Stomach (tissue), 9 donors: ENCODE measurements around the gene PDE9A. TPM values are rescaled to one million over a fixed set of nuclear protein-coding genes. Genes with fewer than 3 reads are reported as not detected.

ENCODE experiments used
- DNase-seq, 2 donors: peaks; one replicate each; pipeline versions ENCODE4 v3.0.0 to v3.0.0-alpha.2; 2013 to 2019
- H3K27ac ChIP-seq, 5 donors: fragments of 200-600 bp in 4 of 5; sonication (generic) in 4 of 5; one replicate each; pipeline ENCODE4 v1.5.1; 2013 to 2019; ENCODE audit warnings: mild to moderate bottlenecking in 1 of 5, moderate library complexity in 1 of 5
- H3K27me3 ChIP-seq, 3 donors: fragments of 200-600 bp; sonication (generic); one replicate each; pipeline ENCODE4 v1.5.1; 2017 to 2019; ENCODE audit warnings: mixed run types in 1 of 3
- H3K36me3 ChIP-seq, 4 donors: fragments of 200-600 bp; sonication (generic); 1 replicate in 3 of 4; 2 replicates in 1 of 4; pipeline ENCODE4 v1.5.1; 2016 to 2019
- H3K4me1 ChIP-seq, 4 donors: fragments of 200-600 bp; sonication (generic); one replicate each; pipeline ENCODE4 v1.5.1; 2016 to 2019
- H3K4me3 ChIP-seq, 4 donors: fragments of 200-600 bp; sonication (generic) in 3 of 4; one replicate each; pipeline ENCODE4 v1.5.1; 2016 to 2019; ENCODE audit warnings: mild to moderate bottlenecking in 1 of 4
- H3K9me3 ChIP-seq, 4 donors: fragments of 200-600 bp; sonication (generic); one replicate each; pipeline ENCODE4 v1.5.1; 2016 to 2019
- EP300 ChIP-seq: sonication (generic); formaldehyde crosslinking; IDR thresholded peaks from one replicate; pipeline ENCODE4 v1.6.1; 2017; ENCODE audit warnings: antibody characterized with exemption
- POLR2A ChIP-seq, 4 donors: fragments of 450-650 bp; IDR thresholded peaks; one replicate each; pipeline ENCODE4 v1.6.1; 2016; ENCODE audit warnings: antibody characterized with exemption in 4 of 4, control low read depth in 2 of 4, mild to moderate bottlenecking in 1 of 4, moderate library complexity in 1 of 4
- POLR2AphosphoS5 ChIP-seq, 3 donors: sonication (generic); formaldehyde crosslinking; IDR thresholded peaks; one replicate each; pipeline ENCODE4 v1.6.1; 2016; ENCODE audit warnings: antibody characterized with exemption in 3 of 3
- WGBS, 5 donors: extraction: QIAGEN DNeasy Blood & Tissue Kit in 3 of 5; methylation state at CpG; one replicate each; pipeline versions ENCODE4 v1.1.5 to v1.1.7; 2013 to 2018; 5-methylcytosine and 5-hydroxymethylcytosine counted together
- intact Hi-C: fragments of 100-400 bp; cut with DNase I; formaldehyde crosslinking; loops from one replicate; pipeline ENCODE4 v1.15.1; 2023; ENCODE audit warnings: low total_unique reads
- polyA plus RNA-seq, 3 donors: library from polyadenylated mRNA; stranded (reverse); fragments of 200-250 nt; gene quantifications; one replicate each; pipeline ENCODE4 v1.2.3, GENCODE V29; 2013
- total RNA-seq, 5 donors: library from RNA; depleted of rRNA; stranded (reverse); fragments of >200 nt; gene quantifications; one replicate each; pipeline versions ENCODE4 v1.1.0 to v1.2.3, GENCODE V29; 2014 to 2016
- TF ChIP-seq, protein P1 (sequence below), 7 experiments: fragments of 450-650 bp in 4 of 7; fragments of 200-600 bp in 3 of 7; sonication (generic) in 3 of 7; IDR thresholded peaks; one replicate each; pipeline ENCODE4 v1.5.1; 2016 to 2019; ENCODE audit warnings: antibody characterized with exemption in 7 of 7, control low read depth in 2 of 7, mild to moderate bottlenecking in 1 of 7
- donor health status: healthy with polysubstance abuse.
- donor health status: Bipolar disorder and iron deficiency.
- donor health status: healthy.

Gene PDE9A
- total and polyA plus RNA-seq, 8 donors: 6.4 to 77.1 (median 11.9) TPM

DNA sequence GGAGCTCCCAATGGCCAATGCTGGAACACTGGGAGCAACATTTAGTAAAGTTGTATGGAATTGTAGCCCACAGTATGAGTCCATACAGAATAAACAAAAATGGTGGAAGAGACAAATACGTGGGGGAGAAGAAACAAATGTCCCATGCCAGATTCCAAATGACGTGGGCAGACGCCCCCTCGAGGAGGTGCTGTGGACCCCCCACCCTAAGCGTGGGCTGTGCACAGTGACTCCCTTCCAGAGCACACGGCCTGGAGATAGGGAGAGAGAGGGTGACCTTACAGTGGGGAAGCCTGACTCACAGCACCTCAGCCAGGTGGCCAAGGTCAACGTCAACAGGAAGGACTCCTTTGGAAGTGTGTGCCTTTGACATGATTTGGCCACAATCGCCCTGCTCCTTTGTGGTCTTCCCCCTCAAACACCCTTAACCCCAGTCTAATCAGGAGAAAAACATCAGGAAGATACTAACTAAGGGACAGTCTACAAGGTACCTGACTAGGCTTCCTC is 13.7 kb upstream of the PDE9A start:
- H3K4me1 ChIP-seq: peaks cover 0 to 31% (median 24%) of the 10 kb centered on the region in 4 donors
- H3K9me3 ChIP-seq: no peaks in the 10 kb centered on the region
- H3K36me3 ChIP-seq: no peaks in the 10 kb centered on the region
- H3K27me3 ChIP-seq: peaks cover 0 to 58% (median 0%) of the 10 kb centered on the region in 3 donors
- no peak overlapping the region for H3K27ac ChIP-seq
- DNase-seq: peak in 1 of 2 donors; percentile 38
- no peak overlapping the region for H3K4me3 ChIP-seq
- TF ChIP-seq POLR2AphosphoS5 (IDR thresholded peaks at IDR 0.05): no peak
- TF ChIP-seq EP300: no peak
- 64 to 80% (median 69%) methylated on average over 8 of the region's 8 CpGs for WGBS, 5 donors
- intact Hi-C loops: no loop called here

DNA sequence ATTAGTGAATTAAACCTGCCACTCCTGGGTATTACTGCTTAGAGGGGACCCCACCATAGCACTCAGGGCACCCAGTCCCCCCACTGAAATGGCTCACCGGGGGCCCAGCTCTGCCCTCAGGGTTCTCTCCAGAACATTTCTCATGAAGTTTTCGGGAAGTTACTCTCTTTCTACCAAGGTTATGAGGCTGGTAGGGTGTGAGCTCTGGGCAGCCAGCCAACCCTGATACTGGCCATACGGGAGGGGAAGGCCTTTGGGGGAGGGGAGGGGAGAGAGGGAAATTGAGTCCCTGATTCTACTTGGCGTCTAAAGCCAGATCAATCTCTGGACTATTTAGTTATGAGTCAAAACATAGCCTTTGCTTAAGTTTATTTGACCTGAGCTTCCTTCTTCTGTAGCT is 12.9 kb upstream of the PDE9A start:
- DNase-seq: peak; percentile 74 to 76
- H3K27me3 ChIP-seq: peaks cover 0 to 51% (median 0%) of the 10 kb centered on the region in 3 donors
- no peaks in the 10 kb centered on the region for H3K9me3 ChIP-seq
- TF ChIP-seq EP300 (no peak), POLR2A (IDR thresholded peaks at IDR 0.05) (no peak)
- TF ChIP-seq, protein P1, sequence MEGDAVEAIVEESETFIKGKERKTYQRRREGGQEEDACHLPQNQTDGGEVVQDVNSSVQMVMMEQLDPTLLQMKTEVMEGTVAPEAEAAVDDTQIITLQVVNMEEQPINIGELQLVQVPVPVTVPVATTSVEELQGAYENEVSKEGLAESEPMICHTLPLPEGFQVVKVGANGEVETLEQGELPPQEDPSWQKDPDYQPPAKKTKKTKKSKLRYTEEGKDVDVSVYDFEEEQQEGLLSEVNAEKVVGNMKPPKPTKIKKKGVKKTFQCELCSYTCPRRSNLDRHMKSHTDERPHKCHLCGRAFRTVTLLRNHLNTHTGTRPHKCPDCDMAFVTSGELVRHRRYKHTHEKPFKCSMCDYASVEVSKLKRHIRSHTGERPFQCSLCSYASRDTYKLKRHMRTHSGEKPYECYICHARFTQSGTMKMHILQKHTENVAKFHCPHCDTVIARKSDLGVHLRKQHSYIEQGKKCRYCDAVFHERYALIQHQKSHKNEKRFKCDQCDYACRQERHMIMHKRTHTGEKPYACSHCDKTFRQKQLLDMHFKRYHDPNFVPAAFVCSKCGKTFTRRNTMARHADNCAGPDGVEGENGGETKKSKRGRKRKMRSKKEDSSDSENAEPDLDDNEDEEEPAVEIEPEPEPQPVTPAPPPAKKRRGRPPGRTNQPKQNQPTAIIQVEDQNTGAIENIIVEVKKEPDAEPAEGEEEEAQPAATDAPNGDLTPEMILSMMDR (IDR thresholded peaks at IDR 0.05): no peak
- intact Hi-C loops: no loop called here
- H3K4me3 ChIP-seq: no peak overlapping the region
- H3K36me3 ChIP-seq: no peaks in the 10 kb centered on the region
- 9 to 27% (median 24%) methylated on average over 3 to 4 of the region's 4 CpGs for WGBS, 5 donors
- peaks cover 0 to 31% (median 24%) of the 10 kb centered on the region in 4 donors for H3K4me1 ChIP-seq
- H3K27ac ChIP-seq: peak overlapping the region in 1 of 5 donors; percentile 29

DNA sequence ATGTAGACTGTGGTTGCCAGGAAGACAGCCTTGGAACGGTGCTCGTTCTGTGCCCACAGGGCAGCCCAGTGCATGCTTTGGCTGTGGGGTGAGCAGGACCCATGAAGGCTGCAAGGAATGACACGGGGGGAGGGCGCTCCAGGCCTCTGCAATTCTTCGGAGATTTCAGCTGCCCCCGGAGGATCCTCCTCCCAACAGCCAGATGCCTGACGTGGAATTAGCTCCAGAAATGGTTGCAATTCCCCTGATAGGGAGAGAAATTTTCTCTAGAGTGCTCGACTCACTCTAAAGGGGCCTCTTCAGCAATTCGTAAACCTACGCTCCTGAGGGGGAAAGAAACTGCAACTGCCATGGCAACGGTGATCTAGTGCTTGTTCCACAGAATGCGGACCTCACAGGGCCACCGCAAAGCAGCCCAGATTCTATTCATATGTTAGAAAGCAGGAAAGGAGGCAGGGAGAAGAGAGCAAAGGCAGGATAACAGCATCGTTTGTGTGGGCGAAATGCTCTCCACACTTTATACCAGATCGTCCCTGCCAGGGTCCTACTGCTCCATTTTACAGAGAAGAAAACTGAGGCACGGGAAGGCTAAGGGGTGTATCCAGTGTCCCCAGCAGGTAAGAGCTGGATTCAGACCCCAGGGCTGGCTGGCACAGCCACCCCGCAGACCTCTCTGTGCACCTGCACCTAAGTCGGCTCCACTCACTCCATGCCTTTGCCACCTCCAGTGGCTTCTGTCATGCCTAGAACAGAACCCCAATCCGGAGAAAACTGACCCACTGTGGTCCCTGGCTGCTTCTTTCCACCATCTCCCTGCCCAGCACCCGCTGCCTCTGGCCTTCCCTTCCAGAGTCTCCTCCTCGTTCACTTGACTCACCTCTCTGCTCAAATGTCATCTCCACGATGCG is 11.9 kb upstream of the PDE9A start:
- Histone ChIP-seq H3K4me3 (peak overlapping the region in 2 of 4 donors; percentile 7 to 11), H3K36me3 (no peaks in the 10 kb centered on the region), H3K27ac (peak overlapping the region in 1 of 5 donors; percentile 29), H3K4me1 (peaks cover 0 to 25% (median 19%) of the 10 kb centered on the region in 4 donors), H3K27me3 (peaks cover 0 to 47% (median 0%) of the 10 kb centered on the region in 3 donors), H3K9me3 (no peaks in the 10 kb centered on the region)
- intact Hi-C loops: no loop called here
- 60 to 68% (median 64%) methylated on average over 20 to 24 of the region's 24 CpGs for WGBS, 5 donors
- DNase-seq: peak in 1 of 2 donors; percentile 65
- no peak for TF ChIP-seq POLR2AphosphoS5 (IDR thresholded peaks at IDR 0.05)
- TF ChIP-seq, protein P1 (IDR thresholded peaks at IDR 0.05): no peak
- TF ChIP-seq EP300: no peak
- TF ChIP-seq POLR2A (IDR thresholded peaks at IDR 0.05): no peak

DNA sequence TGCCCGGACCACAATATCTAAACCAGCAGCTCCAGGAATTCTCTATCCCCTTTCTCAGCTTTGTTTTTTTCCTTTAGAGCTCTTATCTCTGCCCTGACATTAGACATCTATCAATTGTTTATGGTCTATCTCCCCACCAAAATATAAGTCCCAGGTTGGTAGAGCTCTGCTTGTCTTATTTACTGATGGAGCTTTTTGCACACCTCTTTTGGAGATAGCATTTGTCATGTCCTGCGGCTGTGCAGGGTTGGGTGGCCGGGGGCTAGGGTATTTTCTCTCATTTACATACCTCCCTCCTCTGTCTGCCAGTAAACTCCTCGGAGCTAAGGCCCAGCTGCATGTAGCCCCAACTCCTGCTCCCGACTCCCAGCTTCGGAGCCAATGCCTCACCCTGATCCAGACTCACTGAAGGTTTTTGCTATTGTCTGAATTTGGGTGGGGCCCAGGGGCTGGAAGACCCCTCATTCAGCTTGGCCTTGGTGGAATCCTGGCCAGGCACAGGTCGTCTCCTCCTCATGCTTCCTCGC is 11.1 kb upstream of the PDE9A start:
- Histone ChIP-seq H3K27me3 (peaks cover 0 to 47% (median 0%) of the 10 kb centered on the region in 3 donors), H3K27ac (no peak overlapping the region), H3K4me3 (no peak overlapping the region), H3K36me3 (no peaks in the 10 kb centered on the region), H3K9me3 (no peaks in the 10 kb centered on the region), H3K4me1 (peaks cover 0 to 20% (median 14%) of the 10 kb centered on the region in 4 donors)
- intact Hi-C loops: no loop called here
- TF ChIP-seq EP300 (no peak), POLR2A (IDR thresholded peaks at IDR 0.05) (no peak), POLR2AphosphoS5 (IDR thresholded peaks at IDR 0.05) (no peak)
- TF ChIP-seq, protein P1 (IDR thresholded peaks at IDR 0.05): no peak
- DNase-seq: no peak
- WGBS, 5 donors: 64 to 78% (median 76%) methylated on average over 7 to 8 of the region's 8 CpGs
